Transverse colon (tissue), 3 donors: ENCODE data around the gene CWH43.

Source experiments
- EP300 ChIP-seq: sonication (generic); formaldehyde crosslinking; IDR thresholded peaks from one replicate; pipeline ENCODE4 v1.6.1; 2017; ENCODE audit warnings: antibody characterized with exemption, low read depth
- TF ChIP-seq, protein P1 (sequence below), 5 experiments: fragments of 200-600 bp in 3 of 5; fragments of 450-650 bp in 2 of 5; sonication (generic) in 3 of 5; IDR thresholded peaks; 1 replicate in 2 of 5; 2 replicates in 3 of 5; pipeline ENCODE4 v1.5.1; 2016 to 2017; ENCODE audit warnings: antibody characterized with exemption in 5 of 5, inconsistent platforms in 3 of 5, mild to moderate bottlenecking in 2 of 5, moderate library complexity in 1 of 5

DNA sequence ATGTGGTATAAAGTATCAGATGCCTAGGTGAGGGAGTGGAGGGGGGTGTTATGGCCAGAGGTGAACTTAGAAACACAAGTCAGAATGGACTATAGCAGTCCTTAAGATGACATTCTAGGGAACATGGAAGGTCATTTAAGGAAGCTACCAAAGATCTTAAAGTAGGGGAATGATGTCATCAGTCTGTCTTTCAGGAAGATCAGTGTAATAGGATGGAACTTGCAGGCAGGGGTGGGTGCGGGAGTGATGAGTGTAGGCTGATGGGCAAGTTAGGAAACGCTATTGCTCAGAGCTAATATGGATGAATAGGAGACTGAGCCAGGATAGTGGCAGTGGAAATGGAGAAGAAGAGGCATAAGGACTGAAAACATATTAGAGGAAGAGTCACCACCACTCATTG is 27.5 kb upstream of the CWH43 start:
- TF ChIP-seq, protein P1, sequence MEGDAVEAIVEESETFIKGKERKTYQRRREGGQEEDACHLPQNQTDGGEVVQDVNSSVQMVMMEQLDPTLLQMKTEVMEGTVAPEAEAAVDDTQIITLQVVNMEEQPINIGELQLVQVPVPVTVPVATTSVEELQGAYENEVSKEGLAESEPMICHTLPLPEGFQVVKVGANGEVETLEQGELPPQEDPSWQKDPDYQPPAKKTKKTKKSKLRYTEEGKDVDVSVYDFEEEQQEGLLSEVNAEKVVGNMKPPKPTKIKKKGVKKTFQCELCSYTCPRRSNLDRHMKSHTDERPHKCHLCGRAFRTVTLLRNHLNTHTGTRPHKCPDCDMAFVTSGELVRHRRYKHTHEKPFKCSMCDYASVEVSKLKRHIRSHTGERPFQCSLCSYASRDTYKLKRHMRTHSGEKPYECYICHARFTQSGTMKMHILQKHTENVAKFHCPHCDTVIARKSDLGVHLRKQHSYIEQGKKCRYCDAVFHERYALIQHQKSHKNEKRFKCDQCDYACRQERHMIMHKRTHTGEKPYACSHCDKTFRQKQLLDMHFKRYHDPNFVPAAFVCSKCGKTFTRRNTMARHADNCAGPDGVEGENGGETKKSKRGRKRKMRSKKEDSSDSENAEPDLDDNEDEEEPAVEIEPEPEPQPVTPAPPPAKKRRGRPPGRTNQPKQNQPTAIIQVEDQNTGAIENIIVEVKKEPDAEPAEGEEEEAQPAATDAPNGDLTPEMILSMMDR (IDR thresholded peaks at IDR 0.05): no peak
- no peak for TF ChIP-seq EP300
